ENCODE results near the gene ARID5A. TPM values are rescaled to one million over a fixed set of nuclear protein-coding genes. Genes with fewer than 3 reads are reported as not detected.

ARID5A gene
- polyA plus RNA-seq, 3 donors: 27.8 to 38.8 (median 37.7) TPM

DNA sequence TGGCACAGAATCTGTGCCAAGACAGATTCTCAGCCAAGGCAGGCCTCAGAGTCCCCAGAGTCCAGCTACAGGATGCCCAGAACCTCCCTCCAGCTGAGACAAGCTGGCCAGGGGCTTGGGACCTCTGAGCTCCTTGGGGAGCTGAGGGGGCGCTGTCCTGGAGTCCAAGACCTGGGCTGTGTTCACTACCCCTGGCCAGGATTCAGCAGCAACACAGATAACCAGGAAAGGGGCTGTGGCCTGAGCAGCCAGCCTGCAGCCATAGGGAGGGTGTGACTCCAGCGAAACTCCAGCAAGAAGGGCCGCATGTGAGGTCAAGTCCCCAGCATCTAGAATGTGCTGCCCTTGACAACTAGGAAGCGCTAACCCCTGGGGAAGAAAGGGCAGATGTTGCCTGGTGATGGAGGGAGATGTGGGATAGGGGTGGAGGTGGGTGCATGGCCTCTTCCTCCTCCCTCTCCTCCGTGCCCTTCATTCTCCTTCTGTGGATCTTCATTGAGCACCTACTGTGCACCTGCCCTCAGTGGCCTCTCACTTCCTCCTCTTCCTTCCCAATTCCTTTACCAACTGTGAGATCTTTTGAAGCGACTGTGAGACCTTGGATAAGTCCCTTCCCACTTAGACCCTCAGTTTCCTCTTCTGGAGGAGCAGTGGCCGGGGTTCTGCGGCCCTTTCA lies 7.7 kb upstream of the ARID5A start:
- no peaks in the 10 kb centered on the region for H3K79me2 ChIP-seq (ENCODE audit: insufficient read depth, low read length)
- Mint-ChIP-seq H3K4me3 (peak overlapping the region; percentile 78 to 88), H3K27ac (peak overlapping the region in 6 of 7 donors; percentile 54 to 86 (median 82)), H3K27me3 (ENCODE audit: low read depth in 3 of 3) (peaks cover 13 to 33% (median 29%) of the 10 kb centered on the region in 3 donors), H3K4me1 (peaks cover 58% of the 10 kb centered on the region), H3K9me3 (peaks cover 0 to 5% (median 0%) of the 10 kb centered on the region in 7 donors), H3K36me3 (peaks cover 0 to 8% of the 10 kb centered on the region in 2 donors)
- H3K4me3 ChIP-seq (replicated peaks in 1 of 3; ENCODE audit: low read depth in 2 of 3, low read length in 3 of 3): peak overlapping the region in 1 of 3 experiments; percentile 78
- peak overlapping the region; percentile 51 for H3K9ac ChIP-seq (ENCODE audit: insufficient read depth, low read length, poor library complexity, severe bottlenecking)
- intact Hi-C loops (cut with micrococcal nuclease): no loop called here
- 74% methylated on average over 3 of the region's 8 CpGs for WGBS (ENCODE audit: insufficient coverage)
- peak overlapping the region; percentile 36 to 60 for H3K27ac ChIP-seq (ENCODE audit: low read depth in 1 of 2, low read length in 2 of 2)
- no peaks in the 10 kb centered on the region for H4K20me1 ChIP-seq (ENCODE audit: insufficient read depth, low read length)
- peaks cover 54 to 65% of the 10 kb centered on the region in 2 donors for H3K4me1 ChIP-seq (ENCODE audit: control insufficient read depth in 1 of 2, insufficient read depth in 2 of 2, low read length in 2 of 2)
- H3K36me3 ChIP-seq (replicated peaks in 1 of 2; ENCODE audit: control insufficient read depth in 1 of 2, insufficient read depth in 2 of 2, low read length in 2 of 2): no peaks in the 10 kb centered on the region
- H3K9me3 ChIP-seq (replicated peaks in 1 of 2; ENCODE audit: control insufficient read depth in 1 of 2, insufficient read depth in 1 of 2, low read length in 2 of 2): no peaks in the 10 kb centered on the region
- TF ChIP-seq, protein P1, sequence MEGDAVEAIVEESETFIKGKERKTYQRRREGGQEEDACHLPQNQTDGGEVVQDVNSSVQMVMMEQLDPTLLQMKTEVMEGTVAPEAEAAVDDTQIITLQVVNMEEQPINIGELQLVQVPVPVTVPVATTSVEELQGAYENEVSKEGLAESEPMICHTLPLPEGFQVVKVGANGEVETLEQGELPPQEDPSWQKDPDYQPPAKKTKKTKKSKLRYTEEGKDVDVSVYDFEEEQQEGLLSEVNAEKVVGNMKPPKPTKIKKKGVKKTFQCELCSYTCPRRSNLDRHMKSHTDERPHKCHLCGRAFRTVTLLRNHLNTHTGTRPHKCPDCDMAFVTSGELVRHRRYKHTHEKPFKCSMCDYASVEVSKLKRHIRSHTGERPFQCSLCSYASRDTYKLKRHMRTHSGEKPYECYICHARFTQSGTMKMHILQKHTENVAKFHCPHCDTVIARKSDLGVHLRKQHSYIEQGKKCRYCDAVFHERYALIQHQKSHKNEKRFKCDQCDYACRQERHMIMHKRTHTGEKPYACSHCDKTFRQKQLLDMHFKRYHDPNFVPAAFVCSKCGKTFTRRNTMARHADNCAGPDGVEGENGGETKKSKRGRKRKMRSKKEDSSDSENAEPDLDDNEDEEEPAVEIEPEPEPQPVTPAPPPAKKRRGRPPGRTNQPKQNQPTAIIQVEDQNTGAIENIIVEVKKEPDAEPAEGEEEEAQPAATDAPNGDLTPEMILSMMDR (IDR thresholded peaks at IDR 0.05): no peak
- DNase-seq: no peak
- H3K27me3 ChIP-seq (ENCODE audit: control insufficient read depth in 2 of 2, insufficient read depth in 2 of 2, low read length in 2 of 2): no peaks in the 10 kb centered on the region
- no peak overlapping the region for H2AFZ ChIP-seq (ENCODE audit: insufficient read depth, low read depth, low read length, poor library complexity, severe bottlenecking)
- peak overlapping the region; percentile 82 for H3K4me2 ChIP-seq (replicated peaks; ENCODE audit: extremely low read depth, low read length, poor library complexity, severe bottlenecking)

DNA sequence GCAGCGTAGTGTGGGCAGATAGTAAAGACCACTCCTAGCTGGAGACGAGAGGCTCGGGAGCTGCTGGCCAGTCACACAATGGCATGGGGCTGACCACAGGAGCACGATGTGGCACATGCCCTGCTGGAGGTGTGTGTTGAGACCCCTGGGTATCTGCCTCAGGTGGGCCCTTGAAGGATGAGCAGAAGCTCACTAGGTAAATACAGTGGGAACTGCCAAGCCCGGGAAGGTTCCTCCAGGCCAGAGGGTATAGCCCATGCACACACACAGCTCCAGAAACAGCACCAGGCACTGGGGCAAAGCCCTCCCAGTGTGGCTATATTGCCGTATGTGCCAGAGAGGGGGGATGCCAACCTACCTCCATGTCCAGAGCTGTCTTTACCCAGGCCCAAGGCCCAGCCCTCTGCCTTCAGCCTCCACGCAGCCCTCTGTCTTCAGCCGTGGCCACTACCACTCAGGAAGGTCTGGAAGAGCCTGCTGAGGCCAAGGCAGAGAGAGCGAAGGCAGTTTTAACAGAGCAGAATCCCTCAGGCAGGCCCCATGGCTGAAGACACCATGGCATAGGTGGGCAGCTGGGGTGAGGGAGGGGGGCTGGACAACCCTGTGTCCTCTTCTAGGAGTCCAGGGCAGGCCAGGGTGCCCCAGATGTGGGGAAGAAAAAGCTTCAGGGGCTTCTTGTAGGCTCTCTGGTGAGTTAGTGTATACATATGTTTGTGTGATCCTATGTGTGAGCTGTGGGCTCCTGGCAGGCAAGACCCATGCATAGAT lies 7.0 kb upstream of the ARID5A start:
- Histone ChIP-seq H3K9ac (ENCODE audit: insufficient read depth, low read length, poor library complexity, severe bottlenecking) (no peak overlapping the region), H3K4me1 (ENCODE audit: control insufficient read depth in 1 of 2, insufficient read depth in 2 of 2, low read length in 2 of 2) (peaks cover 61 to 72% of the 10 kb centered on the region in 2 donors), H3K27me3 (ENCODE audit: control insufficient read depth in 2 of 2, insufficient read depth in 2 of 2, low read length in 2 of 2) (no peaks in the 10 kb centered on the region), H3K4me3 (replicated peaks in 1 of 3; ENCODE audit: low read depth in 2 of 3, low read length in 3 of 3) (no peak overlapping the region), H3K79me2 (ENCODE audit: insufficient read depth, low read length) (no peaks in the 10 kb centered on the region), H3K4me2 (replicated peaks; ENCODE audit: extremely low read depth, low read length, poor library complexity, severe bottlenecking) (no peak overlapping the region), H2AFZ (ENCODE audit: insufficient read depth, low read depth, low read length, poor library complexity, severe bottlenecking) (no peak overlapping the region), H4K20me1 (ENCODE audit: insufficient read depth, low read length) (no peaks in the 10 kb centered on the region), H3K9me3 (replicated peaks in 1 of 2; ENCODE audit: control insufficient read depth in 1 of 2, insufficient read depth in 1 of 2, low read length in 2 of 2) (no peaks in the 10 kb centered on the region), H3K36me3 (replicated peaks in 1 of 2; ENCODE audit: control insufficient read depth in 1 of 2, insufficient read depth in 2 of 2, low read length in 2 of 2) (no peaks in the 10 kb centered on the region), H3K27ac (ENCODE audit: low read depth in 1 of 2, low read length in 2 of 2) (no peak overlapping the region)
- TF ChIP-seq, protein P1 (IDR thresholded peaks at IDR 0.05): no peak
- no peak for DNase-seq
- intact Hi-C loops (cut with micrococcal nuclease): loop anchor here (10.0 kb wide), 1 partner anchor 385 kb away; the partner anchor contains the start of gene DUSP2 (in 2 of the 2)
- Mint-ChIP-seq H3K4me3 (peak overlapping the region in 1 of 2 donors; percentile 55), H3K4me1 (peaks cover 65% of the 10 kb centered on the region), H3K27ac (peak overlapping the region in 3 of 7 donors; percentile 4 to 36 (median 11)), H3K36me3 (peaks cover 0 to 8% of the 10 kb centered on the region in 2 donors), H3K9me3 (peaks cover 0 to 5% (median 0%) of the 10 kb centered on the region in 7 donors), H3K27me3 (ENCODE audit: low read depth in 3 of 3) (peaks cover 13 to 33% (median 29%) of the 10 kb centered on the region in 3 donors)
- 90% methylated on average over 9 of the region's 9 CpGs for WGBS (ENCODE audit: insufficient coverage)
